ENCODE measurements around the gene PXDN.

The PXDN gene

DNA sequence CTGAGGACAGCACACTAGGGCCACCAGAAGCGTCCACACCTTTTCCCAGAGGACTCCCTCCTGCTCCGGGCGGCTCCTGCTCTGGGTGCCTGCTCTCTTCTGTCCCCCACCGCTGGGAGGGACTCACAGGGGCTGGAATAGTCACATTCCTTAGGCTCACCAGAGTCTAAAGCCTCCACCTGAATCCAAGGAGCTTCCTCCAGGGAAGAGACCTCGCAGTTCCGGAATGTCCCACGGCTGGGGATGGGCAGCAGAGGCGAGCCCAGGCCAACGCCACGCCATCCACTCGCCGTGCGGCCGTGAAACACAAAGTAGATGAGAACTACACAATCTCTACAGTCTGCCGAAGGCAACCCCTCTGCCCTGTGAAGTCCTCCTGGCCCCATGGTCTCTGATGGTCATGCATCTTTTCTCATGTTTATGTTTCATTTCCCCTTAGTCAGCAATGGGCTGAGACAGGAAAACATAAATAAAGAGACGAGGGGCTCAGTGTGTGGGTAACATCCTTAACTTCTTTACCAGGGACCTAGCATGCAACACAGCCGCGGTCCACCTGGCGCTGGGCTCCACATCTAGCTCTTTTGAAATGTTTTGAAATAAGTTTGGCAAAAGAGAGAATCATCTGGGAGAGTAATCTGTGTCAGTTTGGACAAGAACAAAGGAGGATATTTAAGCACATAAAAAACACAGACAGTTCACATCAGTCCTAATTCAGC lies 98.4 kb downstream of the PXDN start:
- TF ChIP-seq, protein P1, sequence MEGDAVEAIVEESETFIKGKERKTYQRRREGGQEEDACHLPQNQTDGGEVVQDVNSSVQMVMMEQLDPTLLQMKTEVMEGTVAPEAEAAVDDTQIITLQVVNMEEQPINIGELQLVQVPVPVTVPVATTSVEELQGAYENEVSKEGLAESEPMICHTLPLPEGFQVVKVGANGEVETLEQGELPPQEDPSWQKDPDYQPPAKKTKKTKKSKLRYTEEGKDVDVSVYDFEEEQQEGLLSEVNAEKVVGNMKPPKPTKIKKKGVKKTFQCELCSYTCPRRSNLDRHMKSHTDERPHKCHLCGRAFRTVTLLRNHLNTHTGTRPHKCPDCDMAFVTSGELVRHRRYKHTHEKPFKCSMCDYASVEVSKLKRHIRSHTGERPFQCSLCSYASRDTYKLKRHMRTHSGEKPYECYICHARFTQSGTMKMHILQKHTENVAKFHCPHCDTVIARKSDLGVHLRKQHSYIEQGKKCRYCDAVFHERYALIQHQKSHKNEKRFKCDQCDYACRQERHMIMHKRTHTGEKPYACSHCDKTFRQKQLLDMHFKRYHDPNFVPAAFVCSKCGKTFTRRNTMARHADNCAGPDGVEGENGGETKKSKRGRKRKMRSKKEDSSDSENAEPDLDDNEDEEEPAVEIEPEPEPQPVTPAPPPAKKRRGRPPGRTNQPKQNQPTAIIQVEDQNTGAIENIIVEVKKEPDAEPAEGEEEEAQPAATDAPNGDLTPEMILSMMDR (conservative IDR thresholded peaks at IDR 0.05; ENCODE audit: low read length), result no peak
- no peak for DNase-seq (ENCODE audit: low read depth)
- H3K4me3 ChIP-seq (ENCODE audit: low read length), result no peak overlapping the region

DNA sequence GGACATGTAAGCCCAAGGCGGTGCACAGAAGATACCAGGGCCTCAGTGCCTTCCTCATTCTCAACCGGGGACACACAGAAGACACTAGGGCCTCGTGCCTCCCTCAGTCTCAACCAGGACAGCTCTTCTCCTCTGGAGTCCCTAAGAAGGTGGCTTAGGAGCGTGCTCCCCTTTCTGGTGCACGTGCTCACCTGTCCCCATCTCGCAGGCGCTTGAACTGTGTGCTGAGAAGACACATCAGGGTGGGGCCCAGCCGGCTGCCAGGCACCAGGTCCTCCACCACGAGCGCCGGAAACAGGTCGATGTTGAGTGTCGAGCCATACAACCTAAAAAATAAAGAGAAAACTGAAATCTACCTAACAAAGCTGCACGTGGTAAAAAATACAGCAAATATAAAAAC lies 99.9 kb downstream of the PXDN start:
- no peak overlapping the region for H3K4me3 ChIP-seq (ENCODE audit: low read length)
- no peak for DNase-seq (ENCODE audit: low read depth)
- TF ChIP-seq, protein P1 (conservative IDR thresholded peaks at IDR 0.05; ENCODE audit: low read length), result no peak

DNA sequence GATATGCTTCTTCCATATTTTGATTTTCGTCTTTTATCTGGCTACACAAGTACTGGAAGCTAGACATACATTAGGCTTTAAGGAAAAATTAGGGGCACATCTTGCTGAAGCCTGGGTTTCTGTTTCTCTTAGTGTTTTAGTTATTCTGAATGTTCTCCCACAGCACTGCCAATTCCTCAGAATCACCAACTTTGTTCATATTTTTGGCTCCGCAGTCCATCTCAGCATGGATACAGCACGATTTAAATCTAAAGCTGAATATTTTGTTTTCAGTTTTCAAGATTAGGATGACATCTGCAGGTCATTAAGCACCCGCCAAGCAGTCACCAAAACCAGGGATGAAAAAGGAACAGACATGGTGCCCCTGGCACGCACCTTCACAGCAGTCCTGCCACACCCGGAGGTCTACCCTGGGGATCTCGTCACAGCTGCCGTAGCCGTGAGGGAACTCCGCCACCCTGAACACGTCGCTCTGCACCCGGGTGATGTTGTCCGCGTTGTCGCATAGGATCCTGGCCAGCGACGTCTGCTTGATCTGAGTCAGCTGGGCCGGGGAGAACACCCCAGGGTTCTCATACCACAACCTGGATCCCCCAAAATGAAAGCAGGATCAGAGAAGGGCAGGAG lies 101.2 kb downstream of the PXDN start:
- no peak overlapping the region for H3K4me3 ChIP-seq (ENCODE audit: low read length)
- TF ChIP-seq, protein P1 (conservative IDR thresholded peaks at IDR 0.05; ENCODE audit: low read length), result no peak
- DNase-seq (ENCODE audit: low read depth), result no peak

DNA sequence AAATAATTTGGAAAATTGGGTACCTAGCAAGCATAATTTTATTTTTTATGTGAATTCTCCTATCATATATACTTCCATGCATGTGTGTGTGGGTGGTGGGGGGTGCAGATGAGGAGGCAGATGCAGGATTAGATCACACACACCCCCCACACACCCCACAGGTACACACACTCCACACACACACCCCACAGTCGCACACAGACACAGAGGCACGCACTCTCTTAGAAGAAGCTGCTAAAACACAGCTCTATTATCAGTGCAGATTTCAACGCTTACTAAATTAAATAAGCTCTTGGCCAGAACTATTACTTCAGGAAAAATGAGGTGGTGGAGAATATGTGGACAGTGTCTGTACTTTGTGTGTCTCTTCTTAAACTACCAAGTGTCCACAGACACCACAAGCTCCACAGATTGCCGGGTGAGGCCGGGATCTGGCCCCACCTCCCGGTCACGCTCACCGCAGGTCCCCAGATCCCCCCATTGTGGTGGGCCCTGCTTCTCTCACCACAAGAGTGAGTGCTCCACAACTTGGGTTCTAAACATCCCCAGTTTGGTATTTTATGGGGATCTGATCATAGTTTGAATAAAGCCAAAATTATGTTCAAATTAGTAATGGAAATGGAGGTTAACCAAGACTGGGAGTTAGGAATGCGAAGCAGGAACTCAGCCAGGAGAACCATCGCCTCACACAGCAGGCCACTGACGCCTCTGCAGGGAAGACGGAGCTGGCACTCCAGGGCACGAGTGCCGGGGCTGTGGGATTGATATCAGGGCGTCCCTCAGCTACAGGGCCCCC lies 102.1 kb downstream of the PXDN start:
- no peak overlapping the region for H3K4me3 ChIP-seq (ENCODE audit: low read length)
- TF ChIP-seq, protein P1 (conservative IDR thresholded peaks at IDR 0.05; ENCODE audit: low read length), result no peak

DNA sequence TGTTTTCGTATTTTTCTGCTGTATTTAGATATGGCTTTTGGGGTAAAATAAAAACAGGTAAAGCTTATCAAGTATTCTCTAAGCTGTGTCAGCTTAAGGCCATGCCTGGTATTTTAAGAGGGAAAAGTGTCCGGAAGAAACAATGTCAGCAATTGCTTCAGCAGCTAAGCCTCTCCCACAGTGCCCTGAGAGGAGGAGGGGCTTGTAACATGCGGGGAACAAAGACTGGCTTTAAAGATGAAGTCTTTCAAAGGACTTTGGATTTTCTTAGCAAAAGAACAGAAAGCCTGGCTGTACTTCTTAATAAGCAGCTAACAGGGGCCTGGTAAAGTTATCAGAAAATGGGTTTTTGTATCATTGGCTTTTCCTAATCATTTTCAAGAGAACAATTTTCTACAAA lies 102.8 kb downstream of the PXDN start:
- no peak overlapping the region for H3K4me3 ChIP-seq (ENCODE audit: low read length)
- TF ChIP-seq, protein P1 (conservative IDR thresholded peaks at IDR 0.05; ENCODE audit: low read length), result no peak
- no peak for DNase-seq (ENCODE audit: low read depth)

More for the DNA sequence above, 102.1 kb downstream of the PXDN start:
- DNase-seq (ENCODE audit: low read depth), result peak; percentile 26

DNA sequence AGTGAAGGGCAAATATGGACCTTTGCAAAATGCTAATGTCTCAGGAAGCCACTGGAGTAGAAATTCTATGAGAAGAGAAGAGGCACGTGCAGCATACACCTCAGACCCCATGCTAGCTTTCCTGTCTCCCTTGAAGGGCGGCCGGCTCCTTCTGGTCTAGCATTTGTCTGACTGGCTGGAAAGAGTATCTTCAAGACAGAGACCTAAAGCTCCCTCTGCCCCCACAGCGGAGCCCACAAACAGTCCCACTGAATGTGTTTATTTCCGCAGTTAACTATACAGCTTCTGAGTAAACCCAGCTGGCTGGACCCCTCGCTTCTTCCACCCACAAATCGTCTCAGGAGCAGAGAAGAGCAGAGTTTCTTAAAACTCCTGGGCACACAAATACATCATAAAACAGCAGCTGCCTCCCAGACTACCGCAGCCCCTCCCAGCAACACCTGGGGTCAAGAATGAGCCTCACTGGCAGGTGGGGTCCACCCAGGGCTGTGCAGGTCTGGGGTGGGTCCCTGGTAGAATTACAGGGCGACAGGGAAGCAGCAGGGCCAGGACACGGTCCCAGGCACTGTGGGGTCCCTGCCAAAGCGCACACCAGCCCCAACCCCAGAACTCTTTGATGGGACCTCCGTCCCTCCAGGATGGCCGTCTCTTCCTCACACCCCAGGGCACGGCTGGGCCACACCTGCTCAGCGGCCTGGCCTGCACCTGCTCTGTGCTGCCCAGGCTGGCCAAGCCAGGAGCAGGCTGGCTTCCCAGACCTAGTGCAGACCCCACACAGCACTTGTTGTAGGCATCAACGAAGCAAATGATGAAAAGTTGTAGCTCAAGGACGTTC lies 103.8 kb downstream of the PXDN start:
- no peak for DNase-seq (ENCODE audit: low read depth)
- TF ChIP-seq, protein P1 (conservative IDR thresholded peaks at IDR 0.05; ENCODE audit: low read length), result no peak
- no peak overlapping the region for H3K4me3 ChIP-seq (ENCODE audit: low read length)
